HEK293T (cell line): Measurements from ENCODE around the gene SBNO1.
"Not testable (repeated sequence)": the region's sequence is repeated elsewhere in the genome, so short reads cannot be mapped to it uniquely, and the experiment has no call there.

Experiments
- ARNT ChIP-seq: fragments of 450-650 bp; IDR thresholded peaks from 2 replicates; pipeline ENCODE4 v1.6.1; 2017; ENCODE audit warnings: mild to moderate bottlenecking
- BHLHE40 ChIP-seq: fragments of 450-650 bp; IDR thresholded peaks from 2 replicates; pipeline ENCODE4 v1.6.1; 2016; ENCODE audit warnings: mild to moderate bottlenecking, moderate library complexity, borderline replicate concordance
- CTBP1 ChIP-seq: fragments of 450-650 bp; IDR thresholded peaks from 2 replicates; pipeline ENCODE4 v1.6.1; 2016; ENCODE audit warnings: borderline replicate concordance
- ELF4 ChIP-seq: fragments of 450-650 bp; IDR thresholded peaks from 2 replicates; pipeline ENCODE4 v1.6.1; 2017; ENCODE audit warnings: antibody characterized with exemption
- FOXK2 ChIP-seq: fragments of 450-650 bp; IDR thresholded peaks from 2 replicates; pipeline ENCODE4 v1.6.1; 2016; ENCODE audit warnings: mild to moderate bottlenecking
- HDGF ChIP-seq: fragments of 450-650 bp; IDR thresholded peaks from 2 replicates; pipeline ENCODE4 v1.6.1; 2017; ENCODE audit warnings: antibody characterized with exemption, borderline replicate concordance
- LEF1 ChIP-seq: fragments of 450-650 bp; IDR thresholded peaks from 2 replicates; pipeline ENCODE4 v1.6.1; 2017; ENCODE audit warnings: mild to moderate bottlenecking, borderline replicate concordance
- PKNOX1 ChIP-seq: fragments of 450-650 bp; IDR thresholded peaks from 2 replicates; pipeline ENCODE4 v1.6.1; 2016
- SP1 ChIP-seq: fragments of 450-650 bp; IDR thresholded peaks from 2 replicates; pipeline ENCODE4 v1.6.1; 2017
- SUZ12 ChIP-seq: fragments of 450-650 bp; IDR thresholded peaks from 2 replicates; pipeline ENCODE4 v1.6.1; 2016; ENCODE audit warnings: mild to moderate bottlenecking
- TARDBP ChIP-seq: fragments of 450-650 bp; IDR thresholded peaks from 2 replicates; pipeline ENCODE4 v1.6.1; 2016
- ZNF384 ChIP-seq: fragments of 450-650 bp; IDR thresholded peaks from 2 replicates; pipeline ENCODE4 v1.6.1; 2016

DNA sequence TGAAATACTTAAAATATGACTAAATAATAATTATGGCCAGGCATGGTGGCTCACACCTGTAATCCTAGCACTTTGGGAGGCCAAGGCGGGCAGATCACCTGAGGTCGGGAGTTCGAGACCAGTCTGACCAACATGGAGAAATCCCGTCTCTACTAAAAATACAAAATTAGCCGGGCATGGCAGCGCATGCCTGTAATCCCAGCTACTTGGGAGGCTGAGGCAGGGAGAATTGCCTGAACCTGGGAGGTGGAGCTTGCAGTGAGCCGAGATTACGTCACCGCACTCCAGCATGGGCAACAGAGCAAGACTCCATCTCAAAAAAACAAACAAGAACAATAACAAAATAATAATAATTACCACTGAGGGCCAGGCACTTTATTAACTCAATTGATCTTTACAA is 20.9 kb upstream of the SBNO1 start:
- not testable (repeated sequence) for TF ChIP-seq PKNOX1, HDGF, FOXK2, ARNT, LEF1, BHLHE40, SP1, TARDBP, SUZ12, ZNF384, CTBP1, ELF4
